Measurements from ENCODE around the gene LIMS4. TPM values are rescaled to one million over a fixed set of nuclear protein-coding genes. Genes with fewer than 3 reads are reported as not detected.

The LIMS4 gene
- total RNA-seq: 1.2 and 3.6 TPM in 2 replicates

GRCh38 chr2:110472171-110473058, at the start of gene LIMS4:
TSS of gene LIMS4 (minus strand) at chr2:110472816. CDS start at chr2:110472778, 38 bp downstream.

Other genes with a start within 250 kb of the LIMS4 start
- 22.7 and 27.6 TPM in 2 replicates for gene RGPD6, start 104.4 kb upstream of the LIMS4 start, total RNA-seq
- gene BUB1, start 205.2 kb upstream of the LIMS4 start, total RNA-seq: 5.0 and 65.7 TPM in 2 replicates